Measurements from ENCODE around the gene PCGF6.

GRCh38 chr10:103397191-103397825, 46.4 kb upstream of the PCGF6 start:
- TF ChIP-seq CTCF (conservative IDR thresholded peaks at IDR 0.05; ENCODE audit: low read depth, low read length) (no peak), EZH2phosphoT487 (IDR thresholded peaks at IDR 0.05; ENCODE audit: borderline replicate concordance, low read length) (no peak), EZH2 (IDR thresholded peaks at IDR 0.05; ENCODE audit: low read length, unreplicated experiment) (no peak)
